Bronchial smooth muscle cell (primary cell): ENCODE results near the gene CCDC57. TPM values are rescaled to one million over a fixed set of nuclear protein-coding genes. Genes with fewer than 3 reads are reported as not detected.

Experiments used
- total RNA-seq: library from RNA; depleted of rRNA; stranded (reverse); fragments of >200 nt; gene quantifications from 2 replicates; pipeline ENCODE4 v1.2.1, GENCODE V29; 2014

Gene CCDC57, protein sequence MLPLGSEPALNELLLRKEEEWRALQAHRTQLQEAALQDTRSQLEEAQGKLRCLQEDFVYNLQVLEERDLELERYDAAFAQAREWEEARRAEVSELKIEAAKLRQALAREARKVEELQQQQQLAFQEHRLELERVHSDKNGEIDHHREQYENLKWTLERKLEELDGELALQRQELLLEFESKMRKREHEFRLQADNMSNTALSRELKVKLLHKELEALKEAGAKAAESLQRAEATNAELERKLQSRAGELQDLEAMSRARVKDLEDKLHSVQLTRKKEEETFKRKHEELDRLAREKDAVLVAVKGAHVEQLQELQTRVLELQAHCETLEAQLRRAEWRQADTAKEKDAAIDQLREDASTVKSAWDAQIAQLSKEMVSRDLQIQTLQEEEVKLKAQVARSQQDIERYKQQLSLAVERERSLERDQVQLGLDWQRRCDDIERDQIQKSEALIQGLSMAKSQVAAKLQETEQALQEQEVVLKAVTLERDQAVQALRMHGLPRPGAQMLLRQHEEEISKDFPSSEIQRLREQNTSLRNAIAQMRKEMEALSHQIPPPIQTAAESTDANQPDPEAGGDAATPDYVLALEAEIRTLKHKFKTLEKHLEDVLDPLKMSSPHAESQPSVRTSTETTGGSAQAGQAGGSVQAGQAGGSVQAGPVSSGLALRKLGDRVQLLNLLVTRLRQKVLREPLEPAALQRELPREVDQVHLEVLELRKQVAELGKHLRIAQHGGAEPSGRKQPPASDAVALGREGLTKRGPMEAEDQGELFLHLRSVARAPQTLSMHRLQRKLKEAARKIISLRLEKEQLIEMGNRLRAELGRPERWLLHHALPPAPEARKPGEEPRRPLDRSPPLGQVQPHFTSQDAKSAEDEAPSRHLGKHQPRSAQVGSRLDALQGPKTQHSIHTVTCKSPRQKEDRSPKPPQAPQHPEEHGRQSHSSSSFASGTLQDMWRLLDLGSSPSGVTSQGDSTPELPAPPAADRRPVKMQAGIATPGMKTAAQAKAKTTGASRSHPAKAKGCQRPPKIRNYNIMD
- 11.8 and 12.5 TPM in 2 replicates for total RNA-seq

DNA sequence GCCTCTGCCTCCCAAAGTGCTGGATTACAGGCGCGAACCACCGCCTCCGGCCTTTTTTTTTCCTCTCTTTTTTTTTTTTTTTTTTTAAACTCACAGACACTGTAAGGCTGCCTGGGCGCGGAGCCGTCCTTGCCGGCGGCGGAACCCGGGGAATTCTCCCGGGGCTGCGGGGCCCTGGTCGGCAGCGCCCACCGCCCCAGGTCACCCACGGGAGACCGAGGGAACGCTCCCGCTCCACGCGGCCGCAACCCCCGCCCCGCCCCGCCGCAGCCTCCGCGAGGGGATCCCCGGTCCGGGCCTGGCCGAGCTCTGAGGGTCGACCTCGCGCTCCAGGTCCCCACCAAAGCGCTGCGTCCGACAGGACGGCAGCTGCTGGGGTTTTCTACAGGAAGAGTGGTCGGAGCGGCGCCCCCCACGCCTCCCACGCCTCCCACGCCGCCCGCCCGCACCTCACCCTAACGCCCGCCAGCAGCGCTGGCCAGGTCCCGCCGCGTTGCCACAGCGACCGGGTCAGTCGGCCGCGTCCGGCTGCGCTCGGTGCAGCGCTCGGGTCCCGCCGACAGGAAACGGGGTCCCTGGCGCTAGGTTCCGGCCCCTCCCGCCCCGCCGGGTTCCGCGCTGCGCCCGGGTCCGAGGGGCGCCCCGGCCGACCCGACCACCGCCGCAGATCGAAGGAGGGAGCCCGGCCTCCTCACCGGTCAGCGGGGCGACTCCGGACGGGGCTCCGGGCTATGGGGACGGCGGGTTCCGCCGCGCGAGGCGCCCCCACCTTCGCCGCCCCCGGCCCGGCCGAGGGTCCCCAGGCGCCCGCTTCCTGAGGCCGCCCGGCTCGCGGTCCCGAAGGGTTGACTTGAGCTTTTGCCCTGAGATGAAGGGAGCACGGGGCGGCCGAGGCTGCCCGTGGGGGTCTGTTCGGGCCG, at the start of gene CCDC57:
Gene CCDC57, minus strand, starts transcription at position 512 of the 920 bp plus-strand sequence. CDS start 10,898 bp downstream, outside the sequence.

DNA sequence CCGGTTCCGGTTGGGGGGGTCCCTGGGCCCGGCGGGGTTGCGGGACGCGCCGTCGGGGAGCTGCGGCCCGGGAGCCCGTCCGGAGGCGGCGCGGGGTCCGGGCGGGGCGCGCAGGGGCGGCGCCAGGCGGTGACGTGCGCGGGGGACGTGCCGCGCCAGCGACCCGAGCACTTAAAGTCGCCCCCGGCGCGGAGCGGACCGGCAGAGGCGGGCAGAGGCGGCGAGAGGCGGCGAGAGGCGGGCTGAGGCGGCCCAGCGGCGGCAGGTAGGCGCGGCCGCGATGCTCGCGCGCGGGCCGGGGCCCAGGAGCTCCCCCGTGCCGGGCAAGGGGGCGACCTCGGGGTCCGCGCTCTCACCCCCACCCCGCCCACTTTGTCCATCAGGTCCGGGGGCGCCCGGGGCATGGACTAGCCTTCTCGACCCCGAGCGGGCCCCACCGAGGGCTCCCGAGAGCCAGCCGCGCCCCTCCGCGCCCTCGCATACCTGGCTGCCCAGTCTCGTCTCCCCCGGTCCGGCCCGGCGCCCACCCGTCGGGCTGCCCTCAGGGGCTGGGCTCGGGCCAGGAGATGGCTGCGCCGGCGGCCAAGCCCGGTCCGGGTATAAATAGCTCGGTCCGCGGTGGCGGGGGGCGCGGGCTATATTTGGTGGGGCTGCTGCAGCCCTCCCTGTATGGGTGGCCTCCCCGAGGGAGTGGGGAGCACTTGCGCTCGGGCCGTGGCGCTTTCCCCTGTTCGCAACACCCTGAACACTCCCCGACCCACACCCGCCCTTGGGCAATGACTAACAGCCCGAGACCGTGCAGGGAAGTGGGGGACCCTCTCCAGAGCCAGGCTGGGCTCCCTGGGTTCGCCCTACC, 16.4 kb upstream of the CCDC57 start, which contains the start of gene SLC16A3:
Gene SLC16A3, plus strand, starts transcription at position 201 of the 856 bp plus-strand sequence. CDS start 6,967 bp downstream, outside the sequence.

DNA sequence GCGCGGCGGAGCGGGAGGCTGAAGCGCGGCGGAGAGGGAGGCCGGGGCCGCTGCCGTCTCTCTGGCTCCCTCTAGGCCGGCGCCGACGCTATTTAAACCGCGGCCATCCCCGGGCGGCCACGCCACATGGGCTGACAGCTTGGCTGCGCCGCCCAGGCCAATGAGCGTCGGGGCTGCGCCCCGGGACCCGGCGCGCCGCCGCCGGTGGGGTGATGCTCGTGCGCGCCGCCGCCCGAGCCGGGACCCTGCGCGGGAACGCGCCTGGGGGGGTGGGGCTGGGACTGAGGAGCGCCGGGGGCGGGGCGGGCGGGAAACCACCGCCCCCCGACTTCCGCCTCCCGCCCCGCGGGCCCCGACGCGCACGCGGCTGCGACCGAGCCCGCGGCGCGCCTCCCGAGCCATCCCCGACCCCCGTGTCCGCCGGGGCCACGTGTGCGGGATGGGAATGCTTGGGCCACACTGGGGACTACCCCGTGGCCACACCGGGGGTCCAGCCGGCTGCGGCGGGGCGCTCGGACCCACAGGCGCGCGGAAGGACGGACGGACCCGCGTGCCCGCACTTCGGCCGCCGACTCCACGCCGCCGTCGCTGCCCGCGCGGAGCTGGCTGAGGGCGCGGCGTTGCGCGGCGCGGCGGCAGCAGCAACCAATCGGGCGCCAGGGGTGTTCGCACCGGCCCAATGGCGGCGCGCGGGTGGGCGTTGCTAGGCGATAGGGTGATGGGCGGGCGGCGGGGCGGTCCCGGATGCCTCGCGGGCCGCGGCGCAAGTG, 114.3 kb downstream of the CCDC57 start, which contains the start of gene FASN:
Gene FASN, minus strand, starts transcription at position 68 of the 770 bp plus-strand sequence. CDS start 1,791 bp downstream, outside the sequence.

DNA sequence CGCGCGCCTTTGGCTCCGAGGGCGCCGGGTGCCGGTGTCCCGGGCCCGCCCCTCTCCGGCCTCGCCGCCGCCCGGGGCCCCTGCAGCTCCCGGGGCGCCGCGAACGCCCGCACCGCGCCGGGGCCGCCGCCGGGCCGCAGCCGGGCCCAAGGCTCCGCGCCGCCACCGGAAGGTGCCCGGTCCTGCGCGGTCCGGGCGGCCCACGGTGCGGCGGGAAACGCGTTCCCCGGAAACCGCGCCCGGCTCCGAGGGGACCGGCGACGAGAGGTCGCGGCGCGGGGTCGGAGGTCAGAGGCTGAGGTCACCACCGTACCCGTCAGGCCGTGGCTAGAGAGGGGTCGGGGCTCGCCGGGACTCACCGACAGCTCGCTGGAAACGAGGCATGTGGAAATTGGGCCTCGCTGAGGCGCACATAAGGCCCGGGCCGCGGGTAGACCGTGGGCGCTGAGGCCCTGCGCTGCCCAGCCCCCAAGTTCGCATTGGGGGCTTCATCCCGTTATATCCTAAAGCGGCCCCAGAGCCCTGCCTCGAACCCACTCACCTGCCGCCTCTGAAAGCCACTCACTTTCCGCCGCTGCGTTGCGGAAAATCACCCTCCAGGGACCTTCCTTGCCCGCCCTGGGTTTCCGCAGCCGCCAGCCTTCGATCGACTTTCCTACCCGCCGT, 146.9 kb downstream of the CCDC57 start, which contains the start of gene DUS1L:
Gene DUS1L, minus strand, starts transcription at position 167 of the 666 bp plus-strand sequence. CDS start 745 bp downstream, outside the sequence.

DNA sequence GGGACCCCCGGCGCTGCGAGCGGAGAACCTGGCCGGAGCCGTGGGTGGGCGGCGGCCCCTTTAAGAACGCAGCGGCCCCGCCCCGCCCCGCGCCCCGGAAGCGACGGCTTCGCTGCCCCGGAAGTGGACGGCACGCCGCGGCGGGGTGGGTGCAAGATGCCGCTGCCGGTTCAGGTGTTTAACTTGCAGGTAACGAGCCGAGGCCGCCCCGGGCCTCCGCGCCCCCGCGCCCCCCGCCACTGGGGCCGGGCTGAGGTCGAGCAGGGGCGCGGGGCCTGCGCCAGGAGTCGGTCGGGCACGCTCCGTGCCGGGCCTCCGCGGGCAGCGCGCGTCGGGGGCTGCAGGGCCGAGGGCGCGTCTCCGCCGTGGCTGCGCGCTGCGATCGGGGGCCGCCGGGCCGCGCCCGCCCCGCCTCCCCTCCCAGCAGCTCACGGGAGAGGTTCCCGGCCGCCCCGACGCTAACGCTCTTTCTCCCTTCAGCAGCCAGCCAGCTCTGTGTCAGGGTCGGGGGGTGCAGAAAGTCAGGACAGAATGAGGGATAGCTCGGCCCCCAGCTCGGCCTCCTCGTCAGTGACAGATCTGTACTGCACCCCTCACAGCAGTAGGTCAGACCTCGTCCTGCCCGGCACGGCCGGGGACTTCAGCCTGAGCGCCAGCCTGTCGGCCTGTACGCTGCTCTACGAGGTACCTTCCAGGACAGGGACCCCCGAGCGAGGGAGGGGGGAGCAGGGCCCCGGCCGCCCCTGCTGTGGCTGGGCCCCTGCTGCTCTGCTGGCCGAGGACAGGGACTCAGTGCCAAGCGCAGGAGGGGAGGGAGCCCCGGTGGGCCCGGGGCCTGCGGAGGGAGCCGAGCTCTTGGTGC, 160.6 kb downstream of the CCDC57 start, which contains the start of the genes GPS1 and RFNG:
Gene GPS1, plus strand, starts transcription at position 123 of the 862 bp plus-strand sequence. Its CDS starts 34 bp downstream, at position 157.
Gene RFNG, minus strand, starts transcription at position 36 of the 862 bp plus-strand sequence. CDS start 45 bp downstream, outside the sequence.

Other genes starting within 250 kb of the CCDC57 start
- 26.6 and 28.4 TPM in 2 replicates for gene ASPSCR1, start 235.2 kb downstream of the CCDC57 start, total RNA-seq
- gene CENPX, start 190.0 kb downstream of the CCDC57 start, total RNA-seq: 14.9 and 33.4 TPM in 2 replicates
- gene LRRC45, start 189.5 kb downstream of the CCDC57 start, total RNA-seq: 12.0 and 15.0 TPM in 2 replicates
- 5.4 and 5.7 TPM in 2 replicates for gene RAC3, start 181.2 kb downstream of the CCDC57 start, total RNA-seq
- 25.1 and 30.3 TPM in 2 replicates for gene DCXR, start 175.1 kb downstream of the CCDC57 start, total RNA-seq
- gene RFNG, start 161.0 kb downstream of the CCDC57 start, total RNA-seq: 24.6 and 26.8 TPM in 2 replicates
- gene GPS1, start 160.9 kb downstream of the CCDC57 start, total RNA-seq: 92.8 and 95.1 TPM in 2 replicates
- 34.8 and 43.7 TPM in 2 replicates for gene DUS1L, start 147.0 kb downstream of the CCDC57 start, total RNA-seq
- 63.3 and 80.4 TPM in 2 replicates for gene FASN, start 114.6 kb downstream of the CCDC57 start, total RNA-seq
- 54.5 and 74.1 TPM in 2 replicates for gene SLC16A3, start 16.2 kb upstream of the CCDC57 start, total RNA-seq
- 46.2 and 64.2 TPM in 2 replicates for gene CSNK1D, start 60.9 kb upstream of the CCDC57 start, total RNA-seq
- 0.43 TPM in 1 of 2 replicates, not detected in the other for gene CD7, start 104.8 kb upstream of the CCDC57 start, total RNA-seq
- 20.2 and 38.8 TPM in 2 replicates for gene SECTM1, start 120.9 kb upstream of the CCDC57 start, total RNA-seq
- under 0.01 TPM in 1 of 2 replicates, not detected in the other for gene TEX19, start 146.4 kb upstream of the CCDC57 start, total RNA-seq
- gene UTS2R, start 158.9 kb upstream of the CCDC57 start, total RNA-seq: not detected in 2 replicates
- gene HEXD, start 205.5 kb upstream of the CCDC57 start, total RNA-seq: 12.8 and 14.0 TPM in 2 replicates
- gene OGFOD3, start 205.7 kb upstream of the CCDC57 start, total RNA-seq: 22.5 and 48.0 TPM in 2 replicates
- gene CYBC1, start 237.9 kb upstream of the CCDC57 start, total RNA-seq: 49.2 and 65.9 TPM in 2 replicates
- gene NARF, start 245.9 kb upstream of the CCDC57 start, total RNA-seq: 17.7 and 38.7 TPM in 2 replicates